ENCODE data around the gene OR51I1.

The OR51I1 gene

DNA sequence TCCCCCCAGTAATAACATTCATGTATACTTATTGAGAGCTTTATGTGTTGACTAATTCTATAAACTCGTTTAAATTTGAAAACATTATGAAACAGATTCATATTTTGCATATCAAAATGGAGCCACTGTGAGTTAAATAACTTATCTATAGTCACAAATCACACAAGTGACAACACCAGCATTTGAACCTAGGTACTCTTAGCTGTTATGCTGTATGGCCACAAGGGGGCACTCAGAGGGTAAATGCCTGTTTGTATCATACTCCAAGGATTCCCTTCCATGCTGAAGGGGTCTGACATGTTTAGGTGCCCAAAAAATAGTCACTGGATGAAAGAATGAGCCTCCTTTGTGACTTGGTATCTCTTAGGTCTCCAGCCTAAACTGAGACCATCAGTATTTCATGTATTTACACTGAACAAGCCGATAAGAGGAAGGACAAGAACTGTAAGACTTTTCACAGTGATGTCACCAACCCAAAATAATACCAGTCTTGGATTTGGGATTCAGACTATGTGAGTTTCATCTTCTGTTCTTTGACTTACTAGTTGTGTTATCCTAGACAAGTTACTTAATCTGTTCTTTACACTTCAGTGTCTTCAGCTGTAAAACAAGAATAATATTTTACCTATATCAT lies 35.0 kb upstream of the OR51I1 start:
- no peak overlapping the region for H3K27ac ChIP-seq
- peak; percentile 41 for DNase-seq (ENCODE audit: low spot score)
- CTCF ChIA-PET, result interaction anchor here (0.5 to 1.4 kb wide), 11 partner anchors 8 to 642 kb away, joined by 3 to 7 read pairs (median 3); partner anchors contain the start of gene UBQLN3
- TF ChIP-seq, protein P1, sequence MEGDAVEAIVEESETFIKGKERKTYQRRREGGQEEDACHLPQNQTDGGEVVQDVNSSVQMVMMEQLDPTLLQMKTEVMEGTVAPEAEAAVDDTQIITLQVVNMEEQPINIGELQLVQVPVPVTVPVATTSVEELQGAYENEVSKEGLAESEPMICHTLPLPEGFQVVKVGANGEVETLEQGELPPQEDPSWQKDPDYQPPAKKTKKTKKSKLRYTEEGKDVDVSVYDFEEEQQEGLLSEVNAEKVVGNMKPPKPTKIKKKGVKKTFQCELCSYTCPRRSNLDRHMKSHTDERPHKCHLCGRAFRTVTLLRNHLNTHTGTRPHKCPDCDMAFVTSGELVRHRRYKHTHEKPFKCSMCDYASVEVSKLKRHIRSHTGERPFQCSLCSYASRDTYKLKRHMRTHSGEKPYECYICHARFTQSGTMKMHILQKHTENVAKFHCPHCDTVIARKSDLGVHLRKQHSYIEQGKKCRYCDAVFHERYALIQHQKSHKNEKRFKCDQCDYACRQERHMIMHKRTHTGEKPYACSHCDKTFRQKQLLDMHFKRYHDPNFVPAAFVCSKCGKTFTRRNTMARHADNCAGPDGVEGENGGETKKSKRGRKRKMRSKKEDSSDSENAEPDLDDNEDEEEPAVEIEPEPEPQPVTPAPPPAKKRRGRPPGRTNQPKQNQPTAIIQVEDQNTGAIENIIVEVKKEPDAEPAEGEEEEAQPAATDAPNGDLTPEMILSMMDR (conservative IDR thresholded peaks at IDR 0.05; ENCODE audit: low read depth), result peak; percentile 72
- POLR2A ChIA-PET (ENCODE audit: low non-redundant PET), result no interaction called here

DNA sequence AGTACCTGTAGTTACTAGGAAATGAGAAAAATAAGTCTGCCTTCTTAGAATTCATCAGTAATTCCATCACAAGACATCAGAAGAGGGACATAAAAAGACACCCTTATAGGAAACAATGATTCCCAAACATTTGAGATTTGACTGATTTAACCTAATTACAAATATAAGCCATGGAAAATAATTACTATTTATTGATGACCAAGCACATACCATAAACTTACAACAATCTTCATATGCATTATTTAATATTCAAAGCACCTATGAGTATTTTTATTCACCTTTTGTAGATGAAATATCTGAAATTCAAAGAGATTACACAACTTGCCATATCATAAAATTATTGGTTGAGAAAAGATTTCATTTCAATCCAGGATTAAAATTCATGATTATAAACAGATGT lies 32.6 kb upstream of the OR51I1 start:
- H3K27ac ChIP-seq, result no peak overlapping the region
- TF ChIP-seq, protein P1 (conservative IDR thresholded peaks at IDR 0.05; ENCODE audit: low read depth), result no peak
- CTCF ChIA-PET, result interaction anchor here (0.6 kb wide), 1 partner anchor 76 kb away, joined by 3 read pairs; no protein-coding TSS in a partner anchor
- no peak for DNase-seq (ENCODE audit: low spot score)
- POLR2A ChIA-PET (ENCODE audit: low non-redundant PET), result no interaction called here

DNA sequence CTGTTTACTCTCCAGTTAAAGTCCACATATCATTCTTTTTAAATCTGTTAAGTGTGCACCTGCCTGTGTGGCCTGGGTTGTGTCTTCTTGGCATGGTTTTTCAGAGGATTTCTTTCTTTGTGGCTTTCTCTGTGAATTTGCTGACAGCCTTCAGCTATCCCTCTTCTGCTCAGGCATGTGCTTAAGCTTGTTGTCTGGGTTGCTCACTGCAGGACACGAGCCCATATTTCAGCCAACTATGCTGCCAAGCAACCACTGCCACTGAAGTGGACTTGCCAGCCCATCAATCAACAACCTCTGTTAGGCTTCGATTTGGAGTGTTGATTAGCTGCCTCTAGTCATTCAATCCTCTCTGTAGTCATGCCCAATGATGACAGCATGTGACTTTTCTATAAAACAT lies 26.2 kb upstream of the OR51I1 start:
- ChIA-PET CTCF (no interaction called here), POLR2A (ENCODE audit: low non-redundant PET) (no interaction called here)
- H3K27ac ChIP-seq, result no peak overlapping the region
- no peak for DNase-seq (ENCODE audit: low spot score)
- TF ChIP-seq, protein P1 (conservative IDR thresholded peaks at IDR 0.05; ENCODE audit: low read depth), result no peak

DNA sequence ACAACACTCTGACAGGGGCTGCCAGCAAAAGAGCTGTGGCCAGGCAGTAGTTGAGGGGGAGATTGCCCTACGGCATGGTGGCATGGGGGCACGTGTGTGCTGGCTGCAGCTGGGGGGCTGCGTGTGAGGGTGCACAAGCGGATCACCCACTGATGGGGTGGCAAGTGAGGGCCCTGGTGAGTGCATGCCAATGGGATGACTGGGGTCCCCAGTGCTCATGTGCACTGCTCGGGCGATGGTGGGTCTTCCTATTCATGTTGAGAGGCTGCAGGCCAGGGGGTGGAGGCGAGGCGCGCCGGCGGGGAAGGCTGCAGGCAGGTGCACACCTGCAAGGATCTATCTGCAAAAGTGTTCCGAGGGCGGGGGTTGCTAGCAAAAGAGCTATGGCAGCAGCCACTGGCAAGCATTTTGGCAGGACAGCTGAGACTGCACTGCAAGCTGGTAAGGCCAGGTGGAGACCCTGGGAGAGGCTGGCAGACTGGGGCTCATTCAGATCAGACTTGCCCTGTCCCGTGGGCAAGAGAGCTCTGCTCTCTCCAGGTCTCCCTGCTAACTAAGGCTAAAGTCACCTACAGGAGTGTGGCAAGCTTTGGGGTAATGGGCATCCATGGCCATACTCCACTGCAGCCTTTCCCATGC lies 19.8 kb upstream of the OR51I1 start:
- TF ChIP-seq, protein P1 (conservative IDR thresholded peaks at IDR 0.05; ENCODE audit: low read depth), result no peak
- POLR2A ChIA-PET (ENCODE audit: low non-redundant PET), result no interaction called here
- CTCF ChIA-PET, result interaction anchor here (1.0 kb wide), 1 partner anchor 13 kb away, joined by 3 read pairs; no protein-coding TSS in a partner anchor
- H3K27ac ChIP-seq, result no peak overlapping the region
- DNase-seq (ENCODE audit: low spot score), result no peak

DNA sequence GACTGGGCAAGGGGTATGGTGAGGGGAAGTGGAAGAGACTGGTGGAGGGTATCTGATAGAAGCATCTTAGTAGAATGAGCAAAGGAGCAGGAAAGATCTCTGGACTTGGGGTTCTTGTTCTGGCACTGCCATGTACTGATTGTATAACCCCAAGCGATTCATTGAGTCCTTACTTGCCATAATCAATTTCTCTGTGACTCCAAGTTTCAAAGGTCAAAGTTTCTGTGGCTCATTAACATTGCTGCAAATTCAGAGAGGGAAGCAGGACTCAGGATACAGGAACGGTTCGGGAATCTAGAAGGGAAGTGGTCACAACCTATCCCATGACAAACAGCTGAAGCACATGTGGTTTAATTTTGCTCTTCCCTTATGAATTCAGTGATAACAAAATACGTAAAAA lies 8.1 kb upstream of the OR51I1 start:
- no peak for DNase-seq (ENCODE audit: low spot score)
- CTCF ChIA-PET, result no interaction called here
- no peak overlapping the region for H3K27ac ChIP-seq
- TF ChIP-seq, protein P1 (conservative IDR thresholded peaks at IDR 0.05; ENCODE audit: low read depth), result no peak
- POLR2A ChIA-PET (ENCODE audit: low non-redundant PET), result no interaction called here

DNA sequence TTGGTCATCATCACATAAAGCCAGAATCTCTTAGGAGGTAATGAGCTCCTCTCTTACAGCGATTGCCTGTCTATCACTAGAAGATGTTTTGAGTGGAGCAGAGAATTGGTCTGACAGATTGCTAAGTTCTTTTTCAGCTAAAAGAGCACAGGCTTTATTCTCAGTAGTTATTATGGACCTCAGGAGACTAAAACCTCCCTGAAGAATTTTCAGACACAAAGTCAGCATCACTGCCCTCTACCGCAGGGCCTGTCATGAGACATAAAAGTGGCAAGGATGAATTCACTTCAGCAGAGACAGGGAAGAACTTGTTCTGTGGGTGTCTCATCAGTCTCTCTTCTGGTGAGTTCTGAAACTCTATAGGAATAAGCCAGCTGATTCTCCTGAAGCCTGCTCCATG lies 7.7 kb upstream of the OR51I1 start, which contains the start of gene OR51I2:
Gene OR51I2 (plus strand): TSS at position 301 of the 400 bp plus-strand sequence. CDS start 4,166 bp downstream, outside the sequence.
- POLR2A ChIA-PET (ENCODE audit: low non-redundant PET), result no interaction called here
- TF ChIP-seq, protein P1 (conservative IDR thresholded peaks at IDR 0.05; ENCODE audit: low read depth), result no peak
- H3K27ac ChIP-seq, result no peak within 1 kb of the TSS
- DNase-seq (ENCODE audit: low spot score), result no peak
- CTCF ChIA-PET, result interaction anchor here (0.6 kb wide), 1 partner anchor 331 kb away, joined by 3 read pairs; no protein-coding TSS in a partner anchor
